Esophagus muscularis mucosa (tissue), 4 donors: Measurements from ENCODE around the gene VMO1. TPM values are rescaled to one million over a fixed set of nuclear protein-coding genes. Genes with fewer than 3 reads are reported as not detected.

Source experiments
- DNase-seq: peaks from one replicate; pipeline ENCODE4 v3.0.0-alpha.2; 2017; ENCODE audit errors: extremely low spot score
- H3K27ac ChIP-seq, 4 donors: fragments of 200-600 bp; sonication (generic); replicated peaks in 1 of 4; 1 replicate in 3 of 4; 2 replicates in 1 of 4; pipeline ENCODE4 v1.5.1; 2016 to 2019; ENCODE audit warnings: mild to moderate bottlenecking in 1 of 4
- H3K27me3 ChIP-seq, 4 donors: fragments of 200-600 bp; sonication (generic); one replicate each; pipeline versions ENCODE4 v1.5.1 to v1.6.0; 2016 to 2019
- H3K36me3 ChIP-seq, 4 donors: fragments of 200-600 bp; sonication (generic); one replicate each; pipeline ENCODE4 v1.5.1; 2016 to 2019
- H3K4me1 ChIP-seq, 4 donors: fragments of 200-600 bp; sonication (generic); one replicate each; pipeline ENCODE4 v1.5.1; 2016 to 2019
- H3K4me3 ChIP-seq, 4 donors: fragments of 200-600 bp; sonication (generic); 1 replicate in 2 of 4; 2 replicates in 2 of 4; pipeline ENCODE4 v1.5.1; 2016 to 2019; ENCODE audit warnings: mild to moderate bottlenecking in 4 of 4, moderate library complexity in 1 of 4
- H3K9me3 ChIP-seq, 4 donors: fragments of 200-600 bp; sonication (generic); 1 replicate in 3 of 4; 2 replicates in 1 of 4; pipeline ENCODE4 v1.5.1; 2016 to 2019
- EP300 ChIP-seq: sonication (generic); formaldehyde crosslinking; IDR thresholded peaks from one replicate; pipeline ENCODE4 v1.6.1; 2017; ENCODE audit warnings: antibody characterized with exemption
- POLR2A ChIP-seq: fragments of 450-650 bp; IDR thresholded peaks from one replicate; pipeline ENCODE4 v1.6.1; 2017; ENCODE audit warnings: antibody characterized with exemption, moderate library complexity, mild to moderate bottlenecking, low read depth
- POLR2AphosphoS5 ChIP-seq, 2 donors: sonication (generic); formaldehyde crosslinking; IDR thresholded peaks; one replicate each; pipeline ENCODE4 v1.6.1; 2017; ENCODE audit warnings: antibody characterized with exemption in 2 of 2
- WGBS: methylation state at CpG from one replicate; pipeline ENCODE4 v1.1.5; 2018; 5-methylcytosine and 5-hydroxymethylcytosine counted together
- intact Hi-C: fragments of 100-400 bp; cut with DNase I; formaldehyde crosslinking; loops from one replicate; pipeline ENCODE4 v1.15.1; 2023
- total RNA-seq, 4 donors: library from RNA; depleted of rRNA; stranded (reverse); fragments of >200 nt; gene quantifications; one replicate each; pipeline versions ENCODE4 v1.1.0 to v1.2.1, GENCODE V29; 2016
- TF ChIP-seq, protein P1 (sequence below), 3 experiments: fragments of 200-600 bp in 2 of 3; fragments of 450-650 bp in 1 of 3; sonication (generic) in 2 of 3; IDR thresholded peaks; one replicate each; pipeline ENCODE4 v1.5.1; 2017 to 2019; ENCODE audit warnings: antibody characterized with exemption in 3 of 3, mild to moderate bottlenecking in 2 of 3, moderate library complexity in 1 of 3

The VMO1 gene
- total RNA-seq, 4 donors from 2014 or later, result 0.86 to 3.3 (median 2.6) TPM

DNA sequence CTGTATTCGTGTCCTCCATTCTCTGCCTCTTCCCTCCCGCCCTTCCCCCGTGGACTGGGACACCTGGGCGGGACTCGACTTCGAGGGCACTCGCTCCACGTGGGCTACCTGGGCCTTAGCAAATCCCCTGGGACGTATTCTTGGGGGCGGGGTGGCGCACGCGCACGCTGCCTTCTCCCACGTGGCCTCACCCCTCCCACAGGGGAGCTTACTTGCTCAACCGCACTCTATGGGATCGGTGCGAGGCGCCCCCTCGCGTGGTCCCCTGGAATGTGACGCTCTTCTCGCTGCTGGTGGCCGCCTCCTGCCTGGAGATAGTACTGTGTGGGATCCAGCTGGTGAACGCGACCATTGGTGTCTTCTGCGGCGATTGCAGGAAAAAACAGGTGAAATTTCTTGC lies 3.5 kb downstream of the VMO1 start:
- DNase-seq, result no peak
- peaks cover 23 to 30% (median 29%) of the 10 kb centered on the region in 4 donors for H3K4me1 ChIP-seq
- 42% methylated on average over 19 of the region's 28 CpGs for WGBS
- H3K36me3 ChIP-seq, result no peaks in the 10 kb centered on the region
- peaks cover 0 to 79% (median 16%) of the 10 kb centered on the region in 4 donors for H3K27me3 ChIP-seq
- TF ChIP-seq EP300 (no peak), POLR2AphosphoS5 (IDR thresholded peaks at IDR 0.05) (no peak), POLR2A (no peak)
- TF ChIP-seq, protein P1, sequence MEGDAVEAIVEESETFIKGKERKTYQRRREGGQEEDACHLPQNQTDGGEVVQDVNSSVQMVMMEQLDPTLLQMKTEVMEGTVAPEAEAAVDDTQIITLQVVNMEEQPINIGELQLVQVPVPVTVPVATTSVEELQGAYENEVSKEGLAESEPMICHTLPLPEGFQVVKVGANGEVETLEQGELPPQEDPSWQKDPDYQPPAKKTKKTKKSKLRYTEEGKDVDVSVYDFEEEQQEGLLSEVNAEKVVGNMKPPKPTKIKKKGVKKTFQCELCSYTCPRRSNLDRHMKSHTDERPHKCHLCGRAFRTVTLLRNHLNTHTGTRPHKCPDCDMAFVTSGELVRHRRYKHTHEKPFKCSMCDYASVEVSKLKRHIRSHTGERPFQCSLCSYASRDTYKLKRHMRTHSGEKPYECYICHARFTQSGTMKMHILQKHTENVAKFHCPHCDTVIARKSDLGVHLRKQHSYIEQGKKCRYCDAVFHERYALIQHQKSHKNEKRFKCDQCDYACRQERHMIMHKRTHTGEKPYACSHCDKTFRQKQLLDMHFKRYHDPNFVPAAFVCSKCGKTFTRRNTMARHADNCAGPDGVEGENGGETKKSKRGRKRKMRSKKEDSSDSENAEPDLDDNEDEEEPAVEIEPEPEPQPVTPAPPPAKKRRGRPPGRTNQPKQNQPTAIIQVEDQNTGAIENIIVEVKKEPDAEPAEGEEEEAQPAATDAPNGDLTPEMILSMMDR (IDR thresholded peaks at IDR 0.05), result no peak
- intact Hi-C loops, result no loop called here
- H3K27ac ChIP-seq, result no peak overlapping the region
- no peak overlapping the region for H3K4me3 ChIP-seq
- H3K9me3 ChIP-seq, result no peaks in the 10 kb centered on the region

- H3K27ac ChIP-seq, result no peak overlapping the region
- H3K4me1 ChIP-seq, result peaks cover 6 to 8% (median 7%) of the 10 kb centered on the region in 4 donors
- H3K36me3 ChIP-seq, result no peaks in the 10 kb centered on the region
- WGBS, result 90% methylated on average over 11 of the region's 11 CpGs
- H3K9me3 ChIP-seq, result no peaks in the 10 kb centered on the region
- TF ChIP-seq, protein P1 (IDR thresholded peaks at IDR 0.05), result no peak
- no peak for TF ChIP-seq EP300
- no peak for TF ChIP-seq POLR2AphosphoS5 (IDR thresholded peaks at IDR 0.05)
- no peak for TF ChIP-seq POLR2A
- DNase-seq, result no peak
- intact Hi-C loops, result no loop called here
- no peak overlapping the region for H3K4me3 ChIP-seq
- H3K27me3 ChIP-seq, result peaks cover 0 to 76% (median 14%) of the 10 kb centered on the region in 4 donors
Observed at GRCh38 chr17:4780325-4780955, 5.7 kb downstream of the VMO1 start.

DNA sequence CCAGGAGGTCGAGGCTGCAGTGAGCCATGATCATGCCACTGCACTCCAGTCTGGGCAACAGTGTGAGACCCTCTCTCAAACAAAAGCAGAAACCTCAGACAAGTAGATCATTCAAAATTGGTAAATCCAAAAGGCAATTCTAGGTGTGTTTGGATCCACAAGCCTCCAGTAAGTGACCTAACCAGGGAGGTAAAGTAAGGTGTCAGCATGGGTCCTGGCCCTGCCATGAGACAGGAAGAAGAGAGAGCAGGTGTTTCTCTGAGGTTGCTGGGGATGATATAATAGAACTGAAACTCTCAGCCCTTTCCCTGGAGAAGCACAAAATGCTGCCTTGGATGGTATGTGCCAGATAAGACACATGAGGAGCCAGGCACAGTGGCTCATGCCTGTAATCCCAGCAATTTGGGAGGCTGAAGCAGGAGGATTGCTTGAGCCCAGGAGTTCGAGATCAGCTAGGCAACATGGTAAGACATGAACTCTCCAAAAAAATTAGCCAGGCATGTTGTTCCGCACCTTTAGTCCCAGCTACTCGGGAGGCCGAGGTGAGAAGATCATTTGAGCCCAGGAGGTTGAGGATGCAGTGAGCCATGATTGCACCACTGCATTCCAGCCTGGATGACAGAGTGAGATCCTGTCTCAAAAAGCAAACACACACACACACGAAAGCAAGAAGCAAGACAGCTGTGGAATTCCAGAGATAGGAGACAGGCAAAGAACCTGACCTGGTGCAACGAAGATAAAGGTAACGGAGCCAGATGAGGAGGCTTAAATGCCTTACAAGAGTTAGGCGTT lies 8.0 kb downstream of the VMO1 start:
- Histone ChIP-seq H3K4me1 (no peaks in the 10 kb centered on the region), H3K36me3 (no peaks in the 10 kb centered on the region), H3K27ac (no peak overlapping the region), H3K27me3 (peaks cover 0 to 66% (median 12%) of the 10 kb centered on the region in 4 donors), H3K9me3 (no peaks in the 10 kb centered on the region), H3K4me3 (no peak overlapping the region)
- 40% methylated on average over 5 of the region's 9 CpGs for WGBS
- no peak for TF ChIP-seq POLR2A
- TF ChIP-seq POLR2AphosphoS5 (IDR thresholded peaks at IDR 0.05), result no peak
- no peak for TF ChIP-seq EP300
- TF ChIP-seq, protein P1 (IDR thresholded peaks at IDR 0.05), result no peak
- intact Hi-C loops, result no loop called here
- no peak for DNase-seq

GRCh38 chr17:4772235-4772613 lies 13.9 kb downstream of the VMO1 start:
- whole genome bisulfite sequencing, result 82% methylated on average over 8 of the region's 10 CpGs
- H3K4me3 ChIP-seq, result no peak overlapping the region
- no peak for DNase-seq

More at GRCh38 chr17:4772235-4772613, 13.9 kb downstream of the VMO1 start:
- Histone ChIP-seq H3K36me3 (no peaks in the 10 kb centered on the region), H3K9me3 (no peaks in the 10 kb centered on the region), H3K4me1 (no peaks in the 10 kb centered on the region), H3K27me3 (peaks cover 0 to 31% (median 0%) of the 10 kb centered on the region in 4 donors), H3K27ac (no peak overlapping the region)
- intact Hi-C loops, result no loop called here
- TF ChIP-seq EP300 (no peak), POLR2A (no peak), POLR2AphosphoS5 (IDR thresholded peaks at IDR 0.05) (no peak)
- TF ChIP-seq, protein P1 (IDR thresholded peaks at IDR 0.05), result no peak
